Measurements from ENCODE around the gene BGLAP. TPM values are rescaled to one million over a fixed set of nuclear protein-coding genes. Genes with fewer than 3 reads are reported as not detected.
A peak's percentile ranks its signal among the peaks of the same experiment; 100 is the strongest.

Gene BGLAP
- total and polyA plus RNA-seq, 2 of the 13 experiments (the other 11 are each of a cell fraction or from before 2014, with no cell fraction given), result 0.62 to 1.6 TPM

- TF ChIP-seq FUBP1 (CRISPR knock-in tag; IDR thresholded peaks at IDR 0.05; ENCODE audit: borderline replicate concordance), result peak; percentile 69; the same call in 1 of the 2 replicates
- peak; percentile 81; the same call in 1 of the 2 replicates for TF ChIP-seq ZMAT3 (CRISPR knock-in tag; conservative IDR thresholded peaks at IDR 0.05)
- TF ChIP-seq ZNF619 (CRISPR knock-in tag; IDR thresholded peaks at IDR 0.05), result peak; percentile 10; the same call in 1 of the 2 replicates
- no peak for TF ChIP-seq TCF12 (IDR thresholded peaks at IDR 0.05)
- TF ChIP-seq TCF12 (CRISPR knock-in tag; IDR thresholded peaks at IDR 0.05), result peak; percentile 63; the same call in 1 of the 2 replicates
- 0 out of 2 replicates have a peak, but pooled peaks have one; percentile 48 for TF ChIP-seq TOE1 (CRISPR knock-in tag; IDR thresholded peaks at IDR 0.05)
- TF ChIP-seq NFE2L2 (IDR thresholded peaks at IDR 0.05; ENCODE audit: low read length), result no peak
- peak; percentile 32; the same call in 1 of the 2 replicates for TF ChIP-seq ZSCAN22 (CRISPR knock-in tag; IDR thresholded peaks at IDR 0.05)
- peak; percentile 99 for TF ChIP-seq RBFOX2 (IDR thresholded peaks at IDR 0.05; ENCODE audit: low read depth, low read length)
- TF ChIP-seq, protein P1, sequence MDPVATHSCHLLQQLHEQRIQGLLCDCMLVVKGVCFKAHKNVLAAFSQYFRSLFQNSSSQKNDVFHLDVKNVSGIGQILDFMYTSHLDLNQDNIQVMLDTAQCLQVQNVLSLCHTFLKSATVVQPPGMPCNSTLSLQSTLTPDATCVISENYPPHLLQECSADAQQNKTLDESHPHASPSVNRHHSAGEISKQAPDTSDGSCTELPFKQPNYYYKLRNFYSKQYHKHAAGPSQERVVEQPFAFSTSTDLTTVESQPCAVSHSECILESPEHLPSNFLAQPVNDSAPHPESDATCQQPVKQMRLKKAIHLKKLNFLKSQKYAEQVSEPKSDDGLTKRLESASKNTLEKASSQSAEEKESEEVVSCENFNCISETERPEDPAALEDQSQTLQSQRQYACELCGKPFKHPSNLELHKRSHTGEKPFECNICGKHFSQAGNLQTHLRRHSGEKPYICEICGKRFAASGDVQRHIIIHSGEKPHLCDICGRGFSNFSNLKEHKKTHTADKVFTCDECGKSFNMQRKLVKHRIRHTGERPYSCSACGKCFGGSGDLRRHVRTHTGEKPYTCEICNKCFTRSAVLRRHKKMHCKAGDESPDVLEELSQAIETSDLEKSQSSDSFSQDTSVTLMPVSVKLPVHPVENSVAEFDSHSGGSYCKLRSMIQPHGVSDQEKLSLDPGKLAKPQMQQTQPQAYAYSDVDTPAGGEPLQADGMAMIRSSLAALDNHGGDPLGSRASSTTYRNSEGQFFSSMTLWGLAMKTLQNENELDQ (CRISPR knock-in tag; IDR thresholded peaks at IDR 0.05; ENCODE audit: borderline replicate concordance), result no peak
- TF ChIP-seq USF2 (IDR thresholded peaks at IDR 0.05; ENCODE audit: low read depth, low read length), result no peak
- no peak for TF ChIP-seq USF2 (CRISPR knock-in tag; IDR thresholded peaks at IDR 0.05; ENCODE audit: borderline replicate concordance)
- peak; percentile 82 for TF ChIP-seq HDAC2 (CRISPR knock-in tag; IDR thresholded peaks at IDR 0.05)
- peak; percentile 82 for TF ChIP-seq ZNF331 (CRISPR knock-in tag; IDR thresholded peaks at IDR 0.05)
- TF ChIP-seq ZNF577 (CRISPR knock-in tag; IDR thresholded peaks at IDR 0.05; ENCODE audit: borderline replicate concordance, low read depth), result 0 out of 2 replicates have a peak, but pooled peaks have one; percentile 38
- TF ChIP-seq, protein P2, sequence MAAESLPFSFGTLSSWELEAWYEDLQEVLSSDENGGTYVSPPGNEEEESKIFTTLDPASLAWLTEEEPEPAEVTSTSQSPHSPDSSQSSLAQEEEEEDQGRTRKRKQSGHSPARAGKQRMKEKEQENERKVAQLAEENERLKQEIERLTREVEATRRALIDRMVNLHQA (CRISPR knock-in tag; IDR thresholded peaks at IDR 0.05), result no peak
- TF ChIP-seq, protein P3, sequence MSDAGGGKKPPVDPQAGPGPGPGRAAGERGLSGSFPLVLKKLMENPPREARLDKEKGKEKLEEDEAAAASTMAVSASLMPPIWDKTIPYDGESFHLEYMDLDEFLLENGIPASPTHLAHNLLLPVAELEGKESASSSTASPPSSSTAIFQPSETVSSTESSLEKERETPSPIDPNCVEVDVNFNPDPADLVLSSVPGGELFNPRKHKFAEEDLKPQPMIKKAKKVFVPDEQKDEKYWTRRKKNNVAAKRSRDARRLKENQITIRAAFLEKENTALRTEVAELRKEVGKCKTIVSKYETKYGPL (CRISPR knock-in tag; IDR thresholded peaks at IDR 0.05), result no peak
These were observed 40.7 kb downstream of the BGLAP start, which contains the start of gene SMG5 (continued) for GRCh38 chr1:156282479-156283222.

Measured in HepG2 (cell line).